Heart left ventricle (tissue), 16 donors: ENCODE results near the gene MPPED2. TPM values are rescaled to one million over a fixed set of nuclear protein-coding genes. Genes with fewer than 3 reads are reported as not detected.

Experiments
- ATAC-seq, 4 donors: fragments of 200-7000 bp; cut with Tn5 transposase; one replicate each; pipeline ENCODE4 v1.9.1; 2020 to 2022; ENCODE audit warnings: moderate library complexity in 4 of 4, mild to moderate bottlenecking in 3 of 4, moderate number of reproducible peaks in 1 of 4
- DNase-seq, 5 donors: peaks; one replicate each; pipeline ENCODE4 v3.0.0-alpha.2; 2020
- H3K27ac ChIP-seq, 12 donors: fragments of 200-600 bp; sonication (generic) in 4 of 12; one replicate each; pipeline versions ENCODE4 v1.5.0 to v1.8.0; 2016 to 2022; ENCODE audit warnings: mild to moderate bottlenecking in 2 of 12
- H3K27me3 ChIP-seq, 9 donors: fragments of 200-600 bp; sonication (generic) in 2 of 9; one replicate each; pipeline versions ENCODE4 v1.5.1 to v1.8.0; 2016 to 2022; ENCODE audit warnings: mild to moderate bottlenecking in 3 of 9
- H3K36me3 ChIP-seq, 9 donors: fragments of 200-600 bp; sonication (generic) in 2 of 9; one replicate each; pipeline versions ENCODE4 v1.5.0 to v1.8.0; 2018 to 2022; ENCODE audit warnings: mild to moderate bottlenecking in 2 of 9
- H3K4me1 ChIP-seq, 12 donors: fragments of 200-600 bp; sonication (generic) in 4 of 12; one replicate each; pipeline versions ENCODE4 v1.5.0 to v1.8.0; 2016 to 2022; ENCODE audit warnings: mild to moderate bottlenecking in 3 of 12
- H3K4me3 ChIP-seq, 12 donors: fragments of 200-600 bp; sonication (generic) in 4 of 12; one replicate each; pipeline versions ENCODE4 v1.5.0 to v1.8.0; 2017 to 2022; ENCODE audit warnings: mild to moderate bottlenecking in 9 of 12, moderate library complexity in 4 of 12
- H3K9me3 ChIP-seq, 12 donors: fragments of 200-600 bp; sonication (generic) in 4 of 12; one replicate each; pipeline versions ENCODE4 v1.5.0 to v1.8.0; 2016 to 2022; ENCODE audit warnings: mild to moderate bottlenecking in 1 of 12
- CTCF ChIP-seq, 12 donors: fragments of 200-600 bp; sonication (generic) in 4 of 12; IDR thresholded peaks; one replicate each; pipeline versions ENCODE4 v1.5.0 to v1.8.0; 2018 to 2022; ENCODE audit warnings: antibody characterized with exemption in 12 of 12, mild to moderate bottlenecking in 5 of 12
- POLR2A ChIP-seq, 2 donors: fragments of 450-650 bp; IDR thresholded peaks; one replicate each; pipeline ENCODE4 v1.6.1; 2017; ENCODE audit warnings: antibody characterized with exemption in 2 of 2, mild to moderate bottlenecking in 2 of 2, moderate library complexity in 2 of 2
- WGBS, 4 donors: extraction: QIAGEN DNeasy Blood & Tissue Kit in 2 of 4; methylation state at CpG; one replicate each; pipeline versions ENCODE4 v1.1.5 to v1.1.7; 2013 to 2018; 5-methylcytosine and 5-hydroxymethylcytosine counted together
- intact Hi-C, 10 donors: fragments of 100-400 bp; cut with DNase I; formaldehyde crosslinking; loops; one replicate each; pipeline versions ENCODE4 v1.11.1 to v1.14.2; 2022
- polyA plus RNA-seq, 2 donors: library from polyadenylated mRNA; stranded (reverse); fragments of 200-250 nt; gene quantifications; one replicate each; pipeline ENCODE4 v1.2.3, GENCODE V29; 2013
- total RNA-seq, 9 donors: library from RNA; depleted of rRNA in 2 of 9; stranded (reverse); fragments of >200 nt in 2 of 9; fragmentation: NEBNext Ultra II Directional in 3 of 9; extraction: Animal tissue kit (Norgen Biotek cat#: 25700) in 3 of 9; gene quantifications; one replicate each; pipeline versions ENCODE4 v1.1.0 to v1.2.4, GENCODE V29; 2016 to 2023
- donor health status: ischemic (EF 13 %, LVEDD 7.1; RV severe dilation, severe dysfunction).
- donor health status: healthy with polysubstance abuse.
- donor health status: DM: no; HTN: yes; CAD: no.
- donor health status: DM: no; HTN: no; CAD: no.
- donor health status: ischemic (EF 25% LVEDD 6.9; RV normal size, moderate dysfunction).
- donor health status: ischemic (EF 25% LVEDD 5.7; RV mildly dilated, moderate dysfunction).
- donor health status: healthy.
- donor health status: DM: yes; HTN: yes; CAD: no.
- donor health status: ischemic (EF 35%, LVEDD 5.7; RV mildly dilated, moderate dysfunction).
- donor health status: nonischemic (EF 11% LVEDD 7.7; RV severe dilation, severe dysfunction).
- donor health status: DM: yes; HTN: yes; CAD: no.
- donor health status: PGD.
- donor health status: ischemic (EF 29% LVEDD 5.4; RV normal size, mild dysfunction).
- donor health status: nonischemic (EF 23%, LVEDD 6.1; RV moderate dilation, normal function).

MPPED2 gene
- total and polyA plus RNA-seq, 11 donors, result 2.7 to 14.3 (median 8.4) TPM

GRCh38 chr11:30364837-30365482 is 221.2 kb downstream of the MPPED2 start:
- intact Hi-C loops, result no loop called here
- peak in 1 of 4 donors; percentile 26 for ATAC-seq

DNA sequence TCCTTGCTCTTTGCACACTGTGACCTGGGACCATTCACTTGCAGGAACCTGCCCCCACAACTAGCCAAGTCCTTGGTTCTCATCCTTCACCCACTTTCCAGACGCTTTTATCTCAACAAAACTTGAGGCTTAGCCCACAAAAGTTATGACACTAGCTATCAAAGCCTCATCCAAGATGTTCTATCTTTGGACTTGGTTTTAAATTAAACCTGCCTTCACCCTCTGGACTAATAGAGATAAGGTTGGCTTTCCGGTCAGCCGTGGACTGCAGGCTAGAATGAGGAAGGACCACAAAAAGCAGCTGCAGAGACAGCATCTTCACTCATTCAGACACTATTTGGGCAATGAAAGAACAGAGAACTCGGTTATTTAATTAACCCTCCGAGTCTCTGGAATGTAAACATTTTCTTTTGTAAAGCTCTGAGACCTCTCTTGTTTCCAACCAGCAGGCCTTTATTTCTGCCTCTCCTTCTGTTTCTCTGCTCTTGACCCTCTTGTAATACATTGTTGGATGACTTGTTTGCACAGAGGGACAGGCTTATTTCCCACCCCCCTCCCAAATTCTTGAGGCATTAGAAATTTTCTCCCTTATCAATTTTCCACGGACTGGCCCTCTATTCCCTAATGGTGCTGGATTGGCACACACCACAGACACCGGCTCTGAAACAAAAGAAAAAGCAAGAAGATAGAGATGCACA is 221.9 kb downstream of the MPPED2 start:
- DNase-seq, result no peak
- H3K4me3 ChIP-seq, result no peak overlapping the region
- H3K27me3 ChIP-seq, result no peaks in the 10 kb centered on the region
- no peaks in the 10 kb centered on the region for H3K9me3 ChIP-seq
- peaks cover 0 to 12% (median 0%) of the 10 kb centered on the region in 12 donors for H3K4me1 ChIP-seq
- no peaks in the 10 kb centered on the region for H3K36me3 ChIP-seq
- no peak overlapping the region for H3K27ac ChIP-seq
- WGBS, 4 donors, result 38 to 45% (median 40%) methylated on average over 7 of the region's 7 CpGs
- no peak for TF ChIP-seq CTCF (IDR thresholded peaks at IDR 0.05)
- TF ChIP-seq POLR2A (IDR thresholded peaks at IDR 0.05), result no peak
- ATAC-seq, result no peak
- intact Hi-C loops, result no loop called here

More at GRCh38 chr11:30364837-30365482, 221.2 kb downstream of the MPPED2 start:
- no peaks in the 10 kb centered on the region for H3K36me3 ChIP-seq
- H3K4me1 ChIP-seq, result peaks cover 0 to 12% (median 0%) of the 10 kb centered on the region in 12 donors
- H3K27ac ChIP-seq, result no peak overlapping the region
- H3K9me3 ChIP-seq, result no peaks in the 10 kb centered on the region
- DNase-seq, result no peak
- WGBS, 4 donors, result 69 to 78% (median 74%) methylated on average over 9 of the region's 9 CpGs
- no peak overlapping the region for H3K4me3 ChIP-seq
- TF ChIP-seq CTCF (IDR thresholded peaks at IDR 0.05), result no peak
- no peak for TF ChIP-seq POLR2A (IDR thresholded peaks at IDR 0.05)
- H3K27me3 ChIP-seq, result no peaks in the 10 kb centered on the region

GRCh38 chr11:30360741-30361140 is 225.4 kb downstream of the MPPED2 start:
- no peak overlapping the region for H3K4me3 ChIP-seq
- H3K27me3 ChIP-seq, result no peaks in the 10 kb centered on the region
- no peak overlapping the region for H3K27ac ChIP-seq
- DNase-seq (no peak), ATAC-seq (no peak)
- intact Hi-C loops, result no loop called here
- no peaks in the 10 kb centered on the region for H3K36me3 ChIP-seq
- H3K4me1 ChIP-seq, result peaks cover 0 to 14% (median 0%) of the 10 kb centered on the region in 12 donors
- no peaks in the 10 kb centered on the region for H3K9me3 ChIP-seq
- TF ChIP-seq CTCF (IDR thresholded peaks at IDR 0.05), result no peak
- TF ChIP-seq POLR2A (IDR thresholded peaks at IDR 0.05), result no peak
